Psoas muscle (tissue), 8 donors: ENCODE measurements around the gene STAM. TPM values are rescaled to one million over a fixed set of nuclear protein-coding genes. Genes with fewer than 3 reads are reported as not detected.

Source experiments
- ATAC-seq, 4 donors: fragments of 200-7000 bp; cut with Tn5 transposase; one replicate each; pipeline ENCODE4 v1.9.1; 2020; ENCODE audit warnings: moderate library complexity in 3 of 4, mild to moderate bottlenecking in 2 of 4
- DNase-seq, 2 donors: peaks; one replicate each; pipeline ENCODE4 v3.0.0-alpha.2; 2020
- H3K27ac ChIP-seq: fragments of 200-600 bp; one replicate; pipeline ENCODE4 v1.8.0; 2022
- H3K27me3 ChIP-seq, 3 donors: fragments of 200-600 bp in 1 of 3; one replicate each; pipeline versions ENCODE4 v1.6.1 to v1.8.0; 2013 to 2022; ENCODE audit warnings: low read length in 2 of 3, mild to moderate bottlenecking in 2 of 3, moderate library complexity in 1 of 3; ENCODE audit not compliant: insufficient read depth in 3 of 3
- H3K36me3 ChIP-seq, 2 donors: fragments of 200-600 bp in 1 of 2; one replicate each; pipeline versions ENCODE4 v1.6.1 to v1.8.0; 2013 to 2022; ENCODE audit warnings: low read depth in 1 of 2, mild to moderate bottlenecking in 1 of 2, moderate library complexity in 1 of 2; ENCODE audit not compliant: insufficient read depth in 1 of 2
- H3K4me1 ChIP-seq: fragments of 200-600 bp; one replicate; pipeline ENCODE4 v1.8.0; 2022
- H3K4me3 ChIP-seq: fragments of 200-600 bp; one replicate; pipeline ENCODE4 v1.8.0; 2022; ENCODE audit warnings: mild to moderate bottlenecking
- H3K9me3 ChIP-seq: fragments of 200-600 bp; one replicate; pipeline ENCODE4 v1.8.0; 2022
- WGBS, 3 donors: extraction: QIAGEN DNeasy Blood & Tissue Kit; methylation state at CpG; one replicate each; pipeline versions ENCODE4 v1.1.6 to v1.1.7; 2013; 5-methylcytosine and 5-hydroxymethylcytosine counted together
- intact Hi-C, 2 donors: fragments of 100-400 bp; cut with DNase I; formaldehyde crosslinking; loops; one replicate each; pipeline versions ENCODE4 v1.11.0 to v1.14.2; 2022
- polyA plus RNA-seq, 3 donors: library from polyadenylated mRNA; stranded (reverse); fragments of 200-250 nt; gene quantifications; one replicate each; pipeline ENCODE4 v1.2.3, GENCODE V29; 2013
- total RNA-seq, 4 donors: library from RNA; stranded (reverse); fragmentation: NEBNext Ultra II Directional in 2 of 4; extraction: Animal tissue kit (Norgen Biotek cat#: 25700) in 2 of 4; gene quantifications; one replicate each; pipeline versions ENCODE4 v1.2.1 to v1.2.4, GENCODE V29; 2021 to 2023
- TF ChIP-seq, protein P1 (sequence below): fragments of 200-600 bp; IDR thresholded peaks from one replicate; pipeline ENCODE4 v1.8.0; 2022; ENCODE audit warnings: antibody characterized with exemption
- donor health status: healthy with polysubstance abuse.
- donor health status: DM: no; HTN: no; CAD: no; lungs with moderate emphysema.
- donor health status: Bipolar disorder and iron deficiency.
- donor health status: healthy.
- donor health status: DM: yes; HTN: yes; CAD: no.
- donor health status: DM: no; HTN: no; CAD: no.
- donor health status: DM: no; HTN: no; CAD: no.
- donor health status: DM: yes; HTN: yes; CAD: no.

The STAM gene
- total and polyA plus RNA-seq, 7 donors: 16.3 to 42.4 (median 31.9) TPM

DNA sequence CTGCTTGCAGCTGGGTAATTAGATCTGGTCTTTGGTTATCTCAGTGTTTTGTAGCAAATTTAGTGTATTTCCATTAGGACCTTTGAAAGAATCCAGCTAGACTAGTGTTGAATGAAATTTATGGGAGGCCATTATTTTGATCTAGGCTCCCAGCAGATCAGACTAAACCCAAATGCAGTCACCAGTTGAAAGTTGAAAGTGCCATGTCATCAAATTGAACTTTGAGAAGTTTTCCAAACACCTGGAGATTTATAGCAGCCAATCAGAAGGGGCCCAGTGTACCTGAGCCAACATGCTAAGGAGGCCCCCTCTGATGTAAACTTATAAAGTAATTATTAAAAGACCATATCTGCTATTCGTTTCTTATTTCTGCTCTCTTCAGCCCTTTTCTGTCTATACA lies 96.7 kb downstream of the STAM start:
- Histone ChIP-seq H3K27me3 (no peaks in the 10 kb centered on the region), H3K4me1 (peaks cover 33% of the 10 kb centered on the region), H3K9me3 (no peaks in the 10 kb centered on the region), H3K4me3 (no peak overlapping the region), H3K36me3 (no peaks in the 10 kb centered on the region), H3K27ac (no peak overlapping the region)
- DNase-seq: no peak
- intact Hi-C loops: loop anchor here in 1 of 2 donors (5.0 kb wide), 1 partner anchor 133 kb away; no protein-coding TSS in a partner anchor
- 83 to 89% (median 86%) methylated on average over 1 of the region's 1 CpG for WGBS, 3 donors
- ATAC-seq: no peak
- TF ChIP-seq, protein P1, sequence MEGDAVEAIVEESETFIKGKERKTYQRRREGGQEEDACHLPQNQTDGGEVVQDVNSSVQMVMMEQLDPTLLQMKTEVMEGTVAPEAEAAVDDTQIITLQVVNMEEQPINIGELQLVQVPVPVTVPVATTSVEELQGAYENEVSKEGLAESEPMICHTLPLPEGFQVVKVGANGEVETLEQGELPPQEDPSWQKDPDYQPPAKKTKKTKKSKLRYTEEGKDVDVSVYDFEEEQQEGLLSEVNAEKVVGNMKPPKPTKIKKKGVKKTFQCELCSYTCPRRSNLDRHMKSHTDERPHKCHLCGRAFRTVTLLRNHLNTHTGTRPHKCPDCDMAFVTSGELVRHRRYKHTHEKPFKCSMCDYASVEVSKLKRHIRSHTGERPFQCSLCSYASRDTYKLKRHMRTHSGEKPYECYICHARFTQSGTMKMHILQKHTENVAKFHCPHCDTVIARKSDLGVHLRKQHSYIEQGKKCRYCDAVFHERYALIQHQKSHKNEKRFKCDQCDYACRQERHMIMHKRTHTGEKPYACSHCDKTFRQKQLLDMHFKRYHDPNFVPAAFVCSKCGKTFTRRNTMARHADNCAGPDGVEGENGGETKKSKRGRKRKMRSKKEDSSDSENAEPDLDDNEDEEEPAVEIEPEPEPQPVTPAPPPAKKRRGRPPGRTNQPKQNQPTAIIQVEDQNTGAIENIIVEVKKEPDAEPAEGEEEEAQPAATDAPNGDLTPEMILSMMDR: no peak

DNA sequence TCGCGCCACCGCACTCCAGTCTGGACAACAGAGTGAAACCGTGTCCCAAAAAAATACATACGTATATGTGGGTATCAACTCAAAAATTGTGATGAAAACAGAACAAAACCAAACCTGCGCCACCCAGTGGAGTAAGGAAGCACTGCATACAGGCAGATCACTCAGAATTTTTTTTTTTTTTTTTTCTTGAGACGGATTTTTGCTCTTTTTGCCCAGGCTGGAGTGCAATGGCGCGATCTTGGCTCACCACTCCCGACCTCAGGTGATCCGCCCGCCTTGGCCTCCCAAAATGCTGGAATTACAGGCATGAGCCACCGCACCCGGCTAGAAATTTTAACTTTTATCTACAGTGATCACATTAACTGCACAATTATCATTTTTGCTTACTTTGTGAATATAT lies 99.0 kb downstream of the STAM start:
- WGBS, 3 donors: 31 to 35% (median 34%) methylated on average over 14 of the region's 14 CpGs

DNA sequence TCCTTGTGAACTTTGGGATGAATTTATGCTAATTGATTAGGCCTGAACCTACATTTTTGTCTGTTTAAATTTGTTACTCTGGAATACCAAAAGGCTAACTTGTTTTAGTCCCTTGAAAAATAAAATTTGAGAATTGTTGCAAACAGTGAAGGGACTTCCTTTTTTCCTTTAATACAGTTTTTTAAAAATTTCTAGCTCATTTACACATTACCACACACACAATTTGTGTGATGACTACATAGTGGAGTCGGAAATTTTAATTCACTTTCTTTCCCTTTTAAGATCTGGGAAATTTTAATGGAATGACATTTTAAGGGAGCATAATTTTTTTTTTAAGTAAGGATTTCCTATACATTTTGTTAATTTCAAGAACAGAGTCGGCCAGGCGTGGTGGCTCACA lies 99.5 kb downstream of the STAM start:
- intact Hi-C loops: loop anchor here (1.0 to 5.0 kb wide), 2 partner anchors 136 kb away; no protein-coding TSS in a partner anchor
- no peak for ATAC-seq
- Histone ChIP-seq H3K4me1 (peaks cover 14% of the 10 kb centered on the region), H3K36me3 (no peaks in the 10 kb centered on the region), H3K27me3 (no peaks in the 10 kb centered on the region), H3K4me3 (no peak overlapping the region), H3K27ac (peak overlapping the region; percentile 75), H3K9me3 (no peaks in the 10 kb centered on the region)
- DNase-seq: no peak
- TF ChIP-seq, protein P1: no peak
- WGBS, 3 donors: 95 to 98% (median 98%) methylated on average over 3 of the region's 3 CpGs

More for the DNA sequence above, 99.0 kb downstream of the STAM start:
- Histone ChIP-seq H3K27me3 (no peaks in the 10 kb centered on the region), H3K27ac (no peak overlapping the region), H3K9me3 (no peaks in the 10 kb centered on the region), H3K36me3 (no peaks in the 10 kb centered on the region), H3K4me3 (no peak overlapping the region), H3K4me1 (peaks cover 17% of the 10 kb centered on the region)
- DNase-seq (peak; percentile 58 to 68), ATAC-seq (peak in 2 of 4 donors; percentile 29 to 57)
- TF ChIP-seq, protein P1: peak; percentile 82
- intact Hi-C loops: loop anchor here (1.0 to 5.0 kb wide), 2 partner anchors 136 kb away; no protein-coding TSS in a partner anchor

DNA sequence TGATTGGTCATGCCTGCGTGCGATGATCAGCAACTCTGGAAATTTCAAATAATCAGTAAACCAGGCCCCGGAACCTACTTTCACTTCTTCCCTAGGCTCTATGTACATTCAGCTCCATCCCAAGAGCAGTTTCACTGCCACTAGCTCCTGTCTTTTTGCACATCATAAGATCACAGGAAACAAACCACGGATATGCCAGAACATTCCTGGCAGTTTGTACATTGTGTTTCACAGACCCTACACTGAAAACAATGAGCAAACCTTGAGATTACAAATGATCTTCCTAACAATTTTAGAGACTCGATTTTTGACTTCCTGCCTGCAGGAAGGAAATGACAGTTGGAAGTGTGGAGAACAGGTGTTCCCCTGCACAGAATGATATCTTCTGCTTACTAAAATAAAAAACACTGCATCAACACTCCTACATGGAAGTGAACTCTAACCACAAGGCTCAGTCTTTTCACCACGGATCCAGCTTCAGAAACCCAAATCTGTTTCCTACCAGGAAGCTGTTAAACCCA lies 100.5 kb downstream of the STAM start:
- intact Hi-C loops: loop anchor here in 1 of 2 donors (5.0 kb wide), 1 partner anchor 137 kb away; no protein-coding TSS in a partner anchor
- Histone ChIP-seq H3K36me3 (no peaks in the 10 kb centered on the region), H3K4me1 (peaks cover 14% of the 10 kb centered on the region), H3K9me3 (no peaks in the 10 kb centered on the region), H3K4me3 (peak overlapping the region; percentile 15), H3K27me3 (no peaks in the 10 kb centered on the region), H3K27ac (peak overlapping the region; percentile 75)
- ATAC-seq (peak; percentile 58 to 71 (median 63)), DNase-seq (no peak)
- WGBS, 3 donors: 23 to 32% (median 25%) methylated on average over 6 of the region's 6 CpGs
- TF ChIP-seq, protein P1: no peak
